LNCaP clone FGC (cell line): ENCODE results near the gene NPSR1.
"Not testable (repeated sequence)": the region's sequence is repeated elsewhere in the genome, so short reads cannot be mapped to it uniquely, and the experiment has no call there.

ENCODE experiments used
- DNase-seq: peaks from one replicate; pipeline ENCODE4 v3.0.0-alpha.2; 2011; ENCODE audit warnings: low read depth
- H3K4me3 ChIP-seq: 2 replicates; pipeline ENCODE4 v1.5.1; 2011; ENCODE audit warnings: mild to moderate bottlenecking, low read depth, low read length, control low read depth
- CTCF ChIP-seq: IDR thresholded peaks from 2 replicates; pipeline ENCODE4 v1.5.1; 2012; ENCODE audit warnings: mild to moderate bottlenecking; ENCODE audit not compliant: control insufficient read depth, insufficient read depth; ENCODE audit errors: extremely low read depth

NPSR1 gene

DNA sequence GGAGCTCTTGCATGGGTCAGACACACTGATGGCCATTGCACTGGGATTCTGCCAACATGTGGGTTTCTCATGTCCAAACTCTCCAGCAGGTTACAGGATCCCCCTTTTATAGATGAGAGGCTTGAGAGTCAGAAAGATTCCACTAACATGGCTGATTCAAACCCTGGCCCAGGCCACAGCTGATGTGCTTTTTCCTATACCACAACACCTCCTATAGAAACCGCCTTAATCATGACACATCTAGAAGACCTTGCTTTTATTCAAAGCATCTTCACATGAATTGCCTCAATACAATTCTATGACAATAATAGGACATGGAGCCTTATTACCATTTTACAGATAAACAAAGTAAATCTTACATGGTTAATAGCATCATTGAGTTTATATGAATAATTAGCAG is 190.7 kb downstream of the NPSR1 start:
- no peak overlapping the region for H3K4me3 ChIP-seq
- no peak for TF ChIP-seq CTCF
- no peak for DNase-seq

- TF ChIP-seq CTCF: no peak
- no peak for DNase-seq
These were observed 191.3 kb downstream of the NPSR1 start for GRCh38 chr7:34849163-34849960.

GRCh38 chr7:34849986-34850385 is 192.0 kb downstream of the NPSR1 start:
- H3K4me3 ChIP-seq: no peak overlapping the region
- TF ChIP-seq CTCF: no peak
- no peak for DNase-seq

More at GRCh38 chr7:34849163-34849960, 191.3 kb downstream of the NPSR1 start:
- no peak overlapping the region for H3K4me3 ChIP-seq

DNA sequence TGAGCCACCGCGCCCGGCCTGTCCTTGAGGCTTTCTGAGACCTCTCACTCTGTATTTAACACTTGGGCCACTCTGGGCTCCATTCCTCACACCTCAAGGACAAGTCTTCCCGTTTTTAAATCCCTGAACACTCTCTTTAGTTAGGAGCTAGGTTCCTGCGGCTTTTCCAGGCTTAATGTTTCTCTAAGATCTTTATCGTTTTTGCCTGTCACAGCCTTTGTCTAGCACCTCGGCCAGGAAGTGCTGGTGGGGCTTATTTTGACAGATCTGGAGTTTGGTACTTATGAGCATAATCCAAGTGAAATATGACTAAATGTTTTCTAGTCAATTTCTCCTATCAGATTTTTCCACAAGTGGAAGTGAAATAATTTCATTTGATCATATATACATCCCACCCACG is 192.7 kb downstream of the NPSR1 start:
- no peak overlapping the region for H3K4me3 ChIP-seq
- DNase-seq: no peak
- TF ChIP-seq CTCF: no peak

DNA sequence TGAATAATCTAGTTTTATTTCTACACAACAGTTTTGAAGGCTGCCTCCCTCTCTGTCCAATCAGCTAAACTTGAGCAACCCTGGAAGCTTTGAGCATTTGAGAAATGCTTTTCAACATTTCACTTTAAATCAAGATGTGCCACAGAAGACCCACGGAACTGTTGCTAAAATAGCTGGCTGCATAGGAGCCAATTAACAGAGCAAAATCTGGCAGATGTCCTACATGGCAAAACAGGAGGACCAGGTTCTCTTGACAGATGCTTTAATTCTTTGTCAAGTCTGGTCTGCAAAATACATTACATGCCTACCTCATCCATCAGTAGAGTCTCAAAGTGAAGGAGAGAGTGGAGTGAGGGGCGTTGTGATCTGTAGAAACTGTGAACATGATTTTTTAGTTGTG is 193.4 kb downstream of the NPSR1 start:
- no peak for DNase-seq
- H3K4me3 ChIP-seq: no peak overlapping the region
- no peak for TF ChIP-seq CTCF

DNA sequence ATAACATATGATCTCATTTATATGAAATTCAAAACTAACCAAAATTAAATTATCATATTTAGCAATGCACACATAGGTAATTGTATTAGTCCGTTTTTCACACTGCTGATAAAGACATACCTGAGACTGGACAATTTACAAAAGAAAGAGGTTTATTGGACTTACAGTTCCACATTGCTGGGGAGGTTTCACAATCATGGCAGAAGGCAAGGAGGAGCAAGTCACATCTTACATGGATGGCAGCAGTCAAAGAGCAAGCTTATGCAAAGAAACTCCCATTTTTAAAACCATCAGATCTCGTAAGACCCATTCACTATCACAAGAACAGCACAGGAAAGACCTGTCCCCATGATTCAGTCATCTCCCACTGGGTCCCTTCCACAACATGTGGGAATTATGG is 200.4 kb downstream of the NPSR1 start:
- not testable (repeated sequence) for H3K4me3 ChIP-seq, DNase-seq

DNA sequence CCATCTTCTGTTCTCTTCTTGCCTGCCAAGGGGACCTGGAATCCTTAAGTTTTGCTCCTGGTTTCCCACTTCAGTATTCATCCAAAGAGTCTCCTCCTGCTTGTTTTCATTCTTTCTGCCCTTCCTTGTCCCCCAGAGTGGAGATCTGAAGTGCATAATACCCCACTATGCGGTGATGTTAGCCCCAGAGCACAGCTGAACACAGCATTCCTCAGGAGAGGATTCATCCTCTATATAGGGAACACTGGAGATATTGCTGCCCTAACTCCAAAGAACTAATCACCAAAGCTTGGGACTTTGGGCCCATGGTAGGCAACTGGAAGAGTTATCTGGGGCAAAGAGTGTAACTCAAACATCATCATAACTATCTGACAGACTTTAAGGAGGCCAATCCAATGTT is 201.3 kb downstream of the NPSR1 start:
- DNase-seq, H3K4me3 ChIP-seq: not testable (repeated sequence)

DNA sequence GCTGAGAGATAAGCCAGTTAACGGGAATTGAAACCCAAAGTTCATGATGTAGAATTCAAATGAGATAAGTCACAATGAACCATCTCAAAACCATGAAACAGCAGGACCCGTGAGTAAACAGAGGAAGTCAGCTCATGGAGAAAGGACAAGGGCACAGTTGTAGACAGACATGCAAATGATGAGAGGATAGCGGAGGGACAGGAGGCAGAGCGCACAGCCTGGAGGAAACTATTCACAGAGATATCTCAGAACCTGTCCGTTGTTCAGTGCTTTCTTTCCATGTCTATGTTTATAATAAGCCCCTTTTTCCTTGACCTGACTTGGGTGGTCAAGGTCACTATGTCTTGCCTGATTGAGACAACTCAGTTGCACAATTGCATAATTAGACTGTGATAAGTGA is 208.2 kb downstream of the NPSR1 start:
- not testable (repeated sequence) for H3K4me3 ChIP-seq, DNase-seq

DNA sequence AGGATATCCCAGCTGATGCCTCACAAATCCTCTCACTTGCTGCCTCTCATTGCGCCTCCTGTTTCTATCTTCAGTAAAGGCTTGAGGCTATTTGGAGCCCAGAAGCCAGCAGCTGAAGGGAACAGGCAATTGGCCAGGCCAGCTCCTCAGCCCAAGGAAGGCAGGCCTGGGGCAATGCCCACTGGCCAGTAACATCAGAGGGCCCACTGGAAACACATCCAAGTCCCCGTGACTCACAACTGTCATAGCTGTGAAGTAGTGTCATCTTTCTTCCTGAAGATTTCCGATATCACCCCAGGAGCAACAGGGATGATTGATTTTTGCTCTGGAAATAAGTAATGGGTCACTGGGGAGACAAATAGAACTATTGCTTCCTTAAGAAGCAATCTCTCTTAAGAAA is 209.3 kb downstream of the NPSR1 start:
- H3K4me3 ChIP-seq, DNase-seq: not testable (repeated sequence)

GRCh38 chr7:34868602-34869001 is 210.6 kb downstream of the NPSR1 start:
- not testable (repeated sequence) for DNase-seq, H3K4me3 ChIP-seq
